ENCODE measurements around the gene ADAMTS17.
A peak's percentile ranks its signal among the peaks of the same experiment; 100 is the strongest.

The ADAMTS17 gene

GRCh38 chr15:100200287-100200880 lies 141.4 kb downstream of the ADAMTS17 start:
- H3F3A ChIP-seq (ENCODE audit: low read depth) = peaks cover 15% of the 10 kb centered on the region; the same call in 1 of the 2 replicates
- H3K9me3 ChIP-seq (ENCODE audit: insufficient read depth, low read depth, low read length) = no peaks in the 10 kb centered on the region
- H3K36me3 ChIP-seq (ENCODE audit: insufficient read depth, low read length) = no peaks in the 10 kb centered on the region
- no peaks in the 10 kb centered on the region for H4K20me1 ChIP-seq (ENCODE audit: insufficient read depth, low read length, poor library complexity, severe bottlenecking)
- peak overlapping the region; percentile 63 for H3K4me3 ChIP-seq (ENCODE audit: low read length, poor library complexity, severe bottlenecking)
- H3K9me2 ChIP-seq (replicated peaks; ENCODE audit: low read depth, low read length) = no peaks in the 10 kb centered on the region
- peak overlapping the region; percentile 75 for H3K4me2 ChIP-seq (ENCODE audit: low read depth, low read length, poor library complexity, severe bottlenecking)
- H2AFZ ChIP-seq (ENCODE audit: low read length) = no peak overlapping the region
- no peaks in the 10 kb centered on the region for H3K79me2 ChIP-seq (ENCODE audit: insufficient read depth, low read length)
- peak overlapping the region; percentile 61 for H3K9ac ChIP-seq (ENCODE audit: low read depth, low read length, poor library complexity, severe bottlenecking)
- no peak for TF ChIP-seq EZH2phosphoT487 (IDR thresholded peaks at IDR 0.05; ENCODE audit: borderline replicate concordance)
- TF ChIP-seq, protein P1, sequence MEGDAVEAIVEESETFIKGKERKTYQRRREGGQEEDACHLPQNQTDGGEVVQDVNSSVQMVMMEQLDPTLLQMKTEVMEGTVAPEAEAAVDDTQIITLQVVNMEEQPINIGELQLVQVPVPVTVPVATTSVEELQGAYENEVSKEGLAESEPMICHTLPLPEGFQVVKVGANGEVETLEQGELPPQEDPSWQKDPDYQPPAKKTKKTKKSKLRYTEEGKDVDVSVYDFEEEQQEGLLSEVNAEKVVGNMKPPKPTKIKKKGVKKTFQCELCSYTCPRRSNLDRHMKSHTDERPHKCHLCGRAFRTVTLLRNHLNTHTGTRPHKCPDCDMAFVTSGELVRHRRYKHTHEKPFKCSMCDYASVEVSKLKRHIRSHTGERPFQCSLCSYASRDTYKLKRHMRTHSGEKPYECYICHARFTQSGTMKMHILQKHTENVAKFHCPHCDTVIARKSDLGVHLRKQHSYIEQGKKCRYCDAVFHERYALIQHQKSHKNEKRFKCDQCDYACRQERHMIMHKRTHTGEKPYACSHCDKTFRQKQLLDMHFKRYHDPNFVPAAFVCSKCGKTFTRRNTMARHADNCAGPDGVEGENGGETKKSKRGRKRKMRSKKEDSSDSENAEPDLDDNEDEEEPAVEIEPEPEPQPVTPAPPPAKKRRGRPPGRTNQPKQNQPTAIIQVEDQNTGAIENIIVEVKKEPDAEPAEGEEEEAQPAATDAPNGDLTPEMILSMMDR (conservative IDR thresholded peaks at IDR 0.05; ENCODE audit: low read length) = no peak
- peaks cover 63% of the 10 kb centered on the region for H3K4me1 ChIP-seq (ENCODE audit: insufficient read depth, low read length, poor library complexity, severe bottlenecking)
- H3K27me3 ChIP-seq (ENCODE audit: insufficient read depth, low read length, poor library complexity, severe bottlenecking) = no peaks in the 10 kb centered on the region

DNA sequence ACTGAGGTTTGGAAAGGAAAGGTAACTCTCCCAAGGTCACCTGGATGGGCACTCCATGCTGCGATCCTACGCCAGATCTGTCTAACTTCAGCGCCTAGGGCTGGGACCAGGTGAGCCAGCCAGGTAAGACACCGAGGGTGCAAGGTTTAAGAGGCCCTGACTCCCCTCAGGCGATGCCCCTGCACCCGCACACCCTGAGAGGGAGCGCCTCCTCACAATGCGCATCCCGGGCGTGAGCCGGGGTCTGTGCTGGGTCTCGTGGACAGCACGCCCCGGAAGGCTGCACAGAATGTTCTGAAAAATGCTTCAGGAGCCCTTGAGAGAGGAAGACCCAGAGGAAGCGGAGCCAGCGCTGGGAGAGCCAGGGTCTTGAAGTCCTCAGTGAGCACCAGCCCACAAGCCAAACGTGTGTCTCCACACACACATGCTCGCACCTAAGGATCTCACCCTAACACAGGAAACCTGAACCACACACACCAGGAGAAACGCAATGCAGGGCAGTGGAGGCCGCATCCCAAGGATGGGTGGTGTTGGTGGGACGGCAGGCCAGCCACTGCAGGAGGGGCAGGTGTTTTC lies 142.0 kb downstream of the ADAMTS17 start:
- H3K4me2 ChIP-seq (ENCODE audit: low read depth, low read length, poor library complexity, severe bottlenecking) = no peak overlapping the region
- H3K27me3 ChIP-seq (ENCODE audit: insufficient read depth, low read length, poor library complexity, severe bottlenecking) = no peaks in the 10 kb centered on the region
- H3K9me2 ChIP-seq (replicated peaks; ENCODE audit: low read depth, low read length) = no peaks in the 10 kb centered on the region
- peaks cover 15% of the 10 kb centered on the region; the same call in 1 of the 2 replicates for H3F3A ChIP-seq (ENCODE audit: low read depth)
- H4K20me1 ChIP-seq (ENCODE audit: insufficient read depth, low read length, poor library complexity, severe bottlenecking) = no peaks in the 10 kb centered on the region
- H3K4me3 ChIP-seq (ENCODE audit: low read length, poor library complexity, severe bottlenecking) = no peak overlapping the region
- H2AFZ ChIP-seq (ENCODE audit: low read length) = no peak overlapping the region
- no peaks in the 10 kb centered on the region for H3K79me2 ChIP-seq (ENCODE audit: insufficient read depth, low read length)
- peaks cover 58% of the 10 kb centered on the region for H3K4me1 ChIP-seq (ENCODE audit: insufficient read depth, low read length, poor library complexity, severe bottlenecking)
- TF ChIP-seq EZH2phosphoT487 (IDR thresholded peaks at IDR 0.05; ENCODE audit: borderline replicate concordance) = no peak
- TF ChIP-seq, protein P1 (conservative IDR thresholded peaks at IDR 0.05; ENCODE audit: low read length) = no peak
- H3K36me3 ChIP-seq (ENCODE audit: insufficient read depth, low read length) = no peaks in the 10 kb centered on the region
- H3K9ac ChIP-seq (ENCODE audit: low read depth, low read length, poor library complexity, severe bottlenecking) = no peak overlapping the region
- no peaks in the 10 kb centered on the region for H3K9me3 ChIP-seq (ENCODE audit: insufficient read depth, low read depth, low read length)

DNA sequence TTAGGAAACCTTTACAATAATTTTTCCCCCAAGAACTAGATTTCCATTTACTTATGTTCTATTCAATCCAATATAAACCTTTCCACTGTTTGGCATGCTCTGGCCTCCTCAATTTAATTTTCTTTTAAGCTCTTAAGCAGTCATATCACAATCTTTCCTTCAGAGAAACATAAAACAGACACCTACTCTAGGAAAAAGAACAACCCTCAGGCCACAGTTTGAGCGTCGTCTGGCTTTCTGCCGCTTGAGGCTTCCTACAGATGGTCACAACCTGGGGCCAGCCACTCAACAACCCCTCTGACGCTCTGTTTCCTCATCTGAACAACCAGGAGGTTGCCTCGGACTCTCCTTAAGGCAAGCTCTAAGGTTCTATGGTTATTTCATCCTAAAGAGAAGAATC lies 143.3 kb downstream of the ADAMTS17 start:
- Histone ChIP-seq H3K4me1 (ENCODE audit: insufficient read depth, low read length, poor library complexity, severe bottlenecking) (peaks cover 49% of the 10 kb centered on the region), H2AFZ (ENCODE audit: low read length) (no peak overlapping the region), H3K9me3 (ENCODE audit: insufficient read depth, low read depth, low read length) (no peaks in the 10 kb centered on the region), H3K4me2 (ENCODE audit: low read depth, low read length, poor library complexity, severe bottlenecking) (no peak overlapping the region), H3K79me2 (ENCODE audit: insufficient read depth, low read length) (no peaks in the 10 kb centered on the region), H4K20me1 (ENCODE audit: insufficient read depth, low read length, poor library complexity, severe bottlenecking) (no peaks in the 10 kb centered on the region), H3K36me3 (ENCODE audit: insufficient read depth, low read length) (no peaks in the 10 kb centered on the region), H3K9ac (ENCODE audit: low read depth, low read length, poor library complexity, severe bottlenecking) (no peak overlapping the region), H3K4me3 (ENCODE audit: low read length, poor library complexity, severe bottlenecking) (no peak overlapping the region), H3K9me2 (replicated peaks; ENCODE audit: low read depth, low read length) (no peaks in the 10 kb centered on the region), H3K27me3 (ENCODE audit: insufficient read depth, low read length, poor library complexity, severe bottlenecking) (no peaks in the 10 kb centered on the region), H3F3A (ENCODE audit: low read depth) (peaks cover 15% of the 10 kb centered on the region; the same call in 1 of the 2 replicates)
- no peak for TF ChIP-seq EZH2phosphoT487 (IDR thresholded peaks at IDR 0.05; ENCODE audit: borderline replicate concordance)
- TF ChIP-seq, protein P1 (conservative IDR thresholded peaks at IDR 0.05; ENCODE audit: low read length) = no peak
